Measurements from ENCODE around the gene HSD17B7.

HSD17B7 gene

DNA sequence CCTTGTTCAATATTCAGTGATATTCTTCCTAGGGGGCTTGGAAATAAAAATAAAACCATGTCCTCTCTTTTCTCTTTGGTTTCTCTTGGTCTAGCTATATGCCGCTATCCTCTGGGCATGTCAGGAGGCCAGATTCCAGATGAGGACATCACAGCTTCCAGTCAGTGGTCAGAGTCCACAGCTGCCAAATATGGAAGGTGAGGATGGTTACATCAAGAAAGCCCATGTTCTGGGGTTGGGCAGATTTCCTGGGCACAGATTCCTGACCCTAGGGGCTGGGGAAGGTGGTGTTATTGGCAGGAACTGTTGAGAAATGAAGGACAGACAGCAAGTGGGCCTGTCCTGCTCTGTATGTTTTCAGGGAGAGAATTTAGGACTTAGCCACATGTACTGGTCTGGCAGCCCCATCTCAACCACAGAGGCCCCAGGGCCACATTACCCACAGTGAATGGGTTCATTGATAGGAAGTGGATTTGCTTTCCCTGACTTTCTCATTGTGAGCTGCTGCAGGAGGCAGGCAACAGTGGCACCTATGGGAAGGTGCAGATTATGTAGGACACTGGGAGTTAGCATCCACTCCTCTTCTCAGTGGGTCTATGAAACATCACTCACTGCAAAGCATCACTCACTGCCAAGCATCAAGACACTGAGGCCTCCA is 37.4 kb upstream of the HSD17B7 start:
- Histone ChIP-seq H2AFZ (ENCODE audit: low read depth) (no peak overlapping the region), H3K79me2 (ENCODE audit: insufficient read depth, low read depth) (no peaks in the 10 kb centered on the region), H3K9ac (no peak overlapping the region), H3K4me3 (IDR thresholded peaks at IDR 0.05; ENCODE audit: insufficient read depth, low read depth, low read length) (no peak overlapping the region), H3K4me1 (ENCODE audit: low read depth, poor library complexity, severe bottlenecking) (no peaks in the 10 kb centered on the region), H3K27me3 (ENCODE audit: insufficient read depth, low read depth) (no peaks in the 10 kb centered on the region), H3K27ac (no peak overlapping the region), H4K20me1 (ENCODE audit: insufficient read depth) (no peaks in the 10 kb centered on the region), H3K4me2 (no peak overlapping the region), H3K36me3 (ENCODE audit: insufficient read depth) (no peaks in the 10 kb centered on the region)
- TF ChIP-seq, protein P1, sequence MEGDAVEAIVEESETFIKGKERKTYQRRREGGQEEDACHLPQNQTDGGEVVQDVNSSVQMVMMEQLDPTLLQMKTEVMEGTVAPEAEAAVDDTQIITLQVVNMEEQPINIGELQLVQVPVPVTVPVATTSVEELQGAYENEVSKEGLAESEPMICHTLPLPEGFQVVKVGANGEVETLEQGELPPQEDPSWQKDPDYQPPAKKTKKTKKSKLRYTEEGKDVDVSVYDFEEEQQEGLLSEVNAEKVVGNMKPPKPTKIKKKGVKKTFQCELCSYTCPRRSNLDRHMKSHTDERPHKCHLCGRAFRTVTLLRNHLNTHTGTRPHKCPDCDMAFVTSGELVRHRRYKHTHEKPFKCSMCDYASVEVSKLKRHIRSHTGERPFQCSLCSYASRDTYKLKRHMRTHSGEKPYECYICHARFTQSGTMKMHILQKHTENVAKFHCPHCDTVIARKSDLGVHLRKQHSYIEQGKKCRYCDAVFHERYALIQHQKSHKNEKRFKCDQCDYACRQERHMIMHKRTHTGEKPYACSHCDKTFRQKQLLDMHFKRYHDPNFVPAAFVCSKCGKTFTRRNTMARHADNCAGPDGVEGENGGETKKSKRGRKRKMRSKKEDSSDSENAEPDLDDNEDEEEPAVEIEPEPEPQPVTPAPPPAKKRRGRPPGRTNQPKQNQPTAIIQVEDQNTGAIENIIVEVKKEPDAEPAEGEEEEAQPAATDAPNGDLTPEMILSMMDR (conservative IDR thresholded peaks at IDR 0.05; ENCODE audit: low read depth, low read length): no peak

DNA sequence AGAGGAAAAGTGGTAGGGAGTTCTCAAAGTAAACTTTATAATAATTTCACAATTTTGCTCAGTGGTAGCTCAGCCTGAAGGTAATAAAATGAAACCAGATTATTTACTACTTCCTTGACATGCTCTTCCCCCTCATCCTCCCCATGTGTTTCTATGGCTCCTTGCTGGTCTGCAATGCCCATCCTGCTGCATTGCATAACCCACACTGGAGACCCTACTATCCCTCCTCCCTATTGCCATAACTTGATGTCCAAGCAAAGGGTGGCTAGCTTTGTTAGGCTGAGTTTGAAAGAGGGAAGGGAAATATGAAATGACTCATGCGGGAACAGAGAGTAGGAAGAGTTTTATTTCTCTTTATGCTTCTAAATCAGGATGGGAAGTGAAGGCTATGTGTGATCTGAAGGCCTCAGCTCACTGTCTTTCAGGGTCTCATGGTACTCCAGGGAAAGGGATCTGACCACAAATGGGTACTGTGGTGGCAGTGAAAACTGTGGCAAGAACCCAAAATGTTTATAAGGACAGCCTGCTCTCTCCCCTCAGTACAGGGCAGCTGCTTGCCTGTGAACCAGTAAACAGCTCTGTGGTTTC is 36.4 kb upstream of the HSD17B7 start:
- no peak overlapping the region for H3K9ac ChIP-seq
- no peak overlapping the region for H3K4me3 ChIP-seq (IDR thresholded peaks at IDR 0.05; ENCODE audit: insufficient read depth, low read depth, low read length)
- no peaks in the 10 kb centered on the region for H3K4me1 ChIP-seq (ENCODE audit: low read depth, poor library complexity, severe bottlenecking)
- no peaks in the 10 kb centered on the region for H3K36me3 ChIP-seq (ENCODE audit: insufficient read depth)
- no peak overlapping the region for H3K27ac ChIP-seq
- no peak overlapping the region for H2AFZ ChIP-seq (ENCODE audit: low read depth)
- H3K79me2 ChIP-seq (ENCODE audit: insufficient read depth, low read depth): no peaks in the 10 kb centered on the region
- TF ChIP-seq, protein P1 (conservative IDR thresholded peaks at IDR 0.05; ENCODE audit: low read depth, low read length): no peak
- no peaks in the 10 kb centered on the region for H4K20me1 ChIP-seq (ENCODE audit: insufficient read depth)
- no peaks in the 10 kb centered on the region for H3K27me3 ChIP-seq (ENCODE audit: insufficient read depth, low read depth)
- no peak overlapping the region for H3K4me2 ChIP-seq

DNA sequence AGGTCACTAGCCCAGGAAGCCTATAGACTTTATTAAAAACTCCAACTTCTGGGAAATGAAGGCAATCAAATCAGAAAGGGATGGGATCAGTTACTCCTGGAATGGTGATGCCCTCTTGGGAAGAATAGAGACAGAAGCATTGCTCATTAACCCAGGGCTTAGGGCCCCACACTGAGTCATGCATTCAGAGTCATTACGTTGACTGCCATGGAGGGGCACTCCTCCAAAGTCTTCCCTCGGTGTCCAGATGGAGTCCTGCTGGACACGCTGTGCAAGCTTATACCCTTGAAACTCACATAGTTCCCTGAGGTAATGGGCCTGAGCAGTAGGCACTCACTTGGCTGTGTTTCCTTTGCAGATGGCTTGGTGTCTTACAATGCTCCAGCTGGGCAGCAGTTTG is 35.2 kb upstream of the HSD17B7 start:
- TF ChIP-seq, protein P1 (conservative IDR thresholded peaks at IDR 0.05; ENCODE audit: low read depth, low read length): no peak
- no peak overlapping the region for H2AFZ ChIP-seq (ENCODE audit: low read depth)
- H3K36me3 ChIP-seq (ENCODE audit: insufficient read depth): no peaks in the 10 kb centered on the region
- no peaks in the 10 kb centered on the region for H4K20me1 ChIP-seq (ENCODE audit: insufficient read depth)
- H3K4me1 ChIP-seq (ENCODE audit: low read depth, poor library complexity, severe bottlenecking): no peaks in the 10 kb centered on the region
- no peaks in the 10 kb centered on the region for H3K79me2 ChIP-seq (ENCODE audit: insufficient read depth, low read depth)
- no peak overlapping the region for H3K4me3 ChIP-seq (IDR thresholded peaks at IDR 0.05; ENCODE audit: insufficient read depth, low read depth, low read length)
- no peak overlapping the region for H3K27ac ChIP-seq
- H3K4me2 ChIP-seq: no peak overlapping the region
- no peak overlapping the region for H3K9ac ChIP-seq
- H3K27me3 ChIP-seq (ENCODE audit: insufficient read depth, low read depth): no peaks in the 10 kb centered on the region

DNA sequence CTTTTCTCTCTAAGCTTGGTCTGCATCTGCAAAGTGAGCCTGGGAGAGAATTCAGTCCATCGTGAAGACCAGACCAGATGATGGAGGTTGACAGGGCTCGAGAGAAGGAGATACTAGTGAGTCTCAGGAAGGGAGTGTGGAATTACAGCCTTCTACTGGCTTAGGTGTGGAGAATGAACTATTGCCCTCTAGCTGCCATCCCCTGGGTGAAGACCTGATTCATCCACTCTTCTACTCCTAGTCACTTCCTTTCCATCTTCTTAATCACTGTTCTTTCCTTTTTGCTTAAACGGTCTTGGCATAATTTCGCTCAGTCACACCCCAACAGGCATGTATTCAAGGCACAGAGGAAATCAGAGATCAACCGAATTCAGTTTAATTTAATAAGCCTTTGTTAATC is 34.0 kb upstream of the HSD17B7 start:
- H3K36me3 ChIP-seq (ENCODE audit: insufficient read depth): no peaks in the 10 kb centered on the region
- no peaks in the 10 kb centered on the region for H3K4me1 ChIP-seq (ENCODE audit: low read depth, poor library complexity, severe bottlenecking)

More for the DNA sequence above, 34.0 kb upstream of the HSD17B7 start:
- no peak overlapping the region for H3K4me3 ChIP-seq (IDR thresholded peaks at IDR 0.05; ENCODE audit: insufficient read depth, low read depth, low read length)
- H3K4me2 ChIP-seq: no peak overlapping the region
- no peak overlapping the region for H3K27ac ChIP-seq
- TF ChIP-seq, protein P1 (conservative IDR thresholded peaks at IDR 0.05; ENCODE audit: low read depth, low read length): no peak
- no peaks in the 10 kb centered on the region for H3K27me3 ChIP-seq (ENCODE audit: insufficient read depth, low read depth)
- no peak overlapping the region for H3K9ac ChIP-seq
- H2AFZ ChIP-seq (ENCODE audit: low read depth): no peak overlapping the region
- no peaks in the 10 kb centered on the region for H3K79me2 ChIP-seq (ENCODE audit: insufficient read depth, low read depth)
- no peaks in the 10 kb centered on the region for H4K20me1 ChIP-seq (ENCODE audit: insufficient read depth)

Data from KMS-11 (cell line).